ENCODE measurements around the gene MALSU1.

Gene MALSU1

GRCh38 chr7:23335136-23335535 lies 36.0 kb downstream of the MALSU1 start:
- DNase-seq (ENCODE audit: low read depth, low spot score) = no peak

GRCh38 chr7:23335621-23336020 lies 36.5 kb downstream of the MALSU1 start:
- no peak for DNase-seq (ENCODE audit: low read depth, low spot score)

GRCh38 chr7:23336086-23336485 lies 36.9 kb downstream of the MALSU1 start:
- no peak for DNase-seq (ENCODE audit: low read depth, low spot score)

GRCh38 chr7:23336799-23337283 lies 37.7 kb downstream of the MALSU1 start:
- DNase-seq (ENCODE audit: low read depth, low spot score) = no peak

GRCh38 chr7:23337374-23337773 lies 38.2 kb downstream of the MALSU1 start:
- no peak for DNase-seq (ENCODE audit: low read depth, low spot score)

GRCh38 chr7:23338439-23338838 lies 39.3 kb downstream of the MALSU1 start:
- DNase-seq (ENCODE audit: low read depth, low spot score) = no peak

- DNase-seq (ENCODE audit: low read depth, low spot score) = no peak
These were observed 39.7 kb downstream of the MALSU1 start for GRCh38 chr7:23338863-23339262.

- DNase-seq (ENCODE audit: low read depth, low spot score) = no peak
These were observed 42.9 kb downstream of the MALSU1 start for GRCh38 chr7:23341846-23342598.

- DNase-seq (ENCODE audit: low read depth, low spot score) = no peak
These were observed 44.0 kb downstream of the MALSU1 start for GRCh38 chr7:23343102-23343501.

- no peak for DNase-seq (ENCODE audit: low read depth, low spot score)
These were observed 44.8 kb downstream of the MALSU1 start for GRCh38 chr7:23343806-23344475.

- DNase-seq (ENCODE audit: low read depth, low spot score) = no peak
These were observed 46.5 kb downstream of the MALSU1 start for GRCh38 chr7:23345601-23346000.

GRCh38 chr7:23346316-23346715 lies 47.2 kb downstream of the MALSU1 start:
- DNase-seq (ENCODE audit: low read depth, low spot score) = no peak

GRCh38 chr7:23347033-23347681 lies 48.0 kb downstream of the MALSU1 start:
- no peak for DNase-seq (ENCODE audit: low read depth, low spot score)

GRCh38 chr7:23347682-23348180 lies 48.6 kb downstream of the MALSU1 start:
- DNase-seq (ENCODE audit: low read depth, low spot score) = no peak

GRCh38 chr7:23349484-23350157 lies 50.5 kb downstream of the MALSU1 start:
- no peak for DNase-seq (ENCODE audit: low read depth, low spot score)

- no peak for DNase-seq (ENCODE audit: low read depth, low spot score)
These were observed 51.3 kb downstream of the MALSU1 start for GRCh38 chr7:23350466-23350865.

GRCh38 chr7:23353172-23353571 lies 54.0 kb downstream of the MALSU1 start:
- no peak for DNase-seq (ENCODE audit: low read depth, low spot score)

GRCh38 chr7:23356168-23356567 lies 57.0 kb downstream of the MALSU1 start:
- DNase-seq (ENCODE audit: low read depth, low spot score) = no peak

GRCh38 chr7:23356726-23357125 lies 57.6 kb downstream of the MALSU1 start:
- DNase-seq (ENCODE audit: low read depth, low spot score) = no peak

GRCh38 chr7:23357190-23358093 lies 58.3 kb downstream of the MALSU1 start:
- no peak for DNase-seq (ENCODE audit: low read depth, low spot score)

- no peak for DNase-seq (ENCODE audit: low read depth, low spot score)
These were observed 59.1 kb downstream of the MALSU1 start for GRCh38 chr7:23358152-23358674.

Data from smooth muscle cell of the brain vasculature (primary cell).